T-helper 22 cell (primary cell): ENCODE results near the gene CYP26B1.

Experiments used
- DNase-seq: peaks from one replicate; pipeline ENCODE4 v3.0.0-alpha.2; 2020; ENCODE audit warnings: low read depth

CYP26B1 gene

GRCh38 chr2:72154386-72154975 lies 6.8 kb upstream of the CYP26B1 start:
- no peak for DNase-seq

- DNase-seq: no peak
These were observed 6.3 kb upstream of the CYP26B1 start for GRCh38 chr2:72153924-72154323.

- DNase-seq: no peak
These were observed 5.5 kb upstream of the CYP26B1 start for GRCh38 chr2:72153026-72153791.

- DNase-seq: no peak
These were observed 3.2 kb upstream of the CYP26B1 start for GRCh38 chr2:72150861-72151356.

GRCh38 chr2:72150157-72150860 lies 2.6 kb upstream of the CYP26B1 start:
- no peak for DNase-seq

- no peak for DNase-seq
These were observed 2.0 kb upstream of the CYP26B1 start for GRCh38 chr2:72149556-72150156.

GRCh38 chr2:72148837-72149555 lies 1.3 kb upstream of the CYP26B1 start:
- DNase-seq: no peak

GRCh38 chr2:72148003-72148836 lies 558 bp upstream of the CYP26B1 start:
- DNase-seq: no peak

GRCh38 chr2:72146347-72147302 lies 1.0 kb downstream of the CYP26B1 start:
- DNase-seq: no peak

GRCh38 chr2:72145658-72146329 lies 1.9 kb downstream of the CYP26B1 start:
- no peak for DNase-seq

- no peak for DNase-seq
These were observed 2.4 kb downstream of the CYP26B1 start for GRCh38 chr2:72145289-72145657.

GRCh38 chr2:72144632-72145288 lies 2.9 kb downstream of the CYP26B1 start:
- DNase-seq: no peak

GRCh38 chr2:72144274-72144631 lies 3.4 kb downstream of the CYP26B1 start:
- DNase-seq: no peak

GRCh38 chr2:72143441-72144273 lies 4.0 kb downstream of the CYP26B1 start:
- no peak for DNase-seq

- no peak for DNase-seq
These were observed 4.9 kb downstream of the CYP26B1 start for GRCh38 chr2:72142570-72143440.

- DNase-seq: no peak
These were observed 5.7 kb downstream of the CYP26B1 start for GRCh38 chr2:72141881-72142451.
